IPS-18a (cell line): ENCODE data around the gene PTK7.

Experiments
- H3K27ac ChIP-seq: one replicate; pipeline ENCODE4 v1.5.1; 2013; ENCODE audit warnings: low read length
- H3K27me3 ChIP-seq: one replicate; pipeline ENCODE4 v1.6.1; 2013; ENCODE audit warnings: mild to moderate bottlenecking, low read length; ENCODE audit not compliant: control insufficient read depth, insufficient read depth
- H3K36me3 ChIP-seq: one replicate; pipeline ENCODE4 v1.6.1; 2013; ENCODE audit warnings: low read depth, low read length; ENCODE audit not compliant: control insufficient read depth
- H3K4me1 ChIP-seq: one replicate; pipeline ENCODE4 v1.6.1; 2013; ENCODE audit warnings: low read depth, low read length; ENCODE audit not compliant: control insufficient read depth
- H3K4me3 ChIP-seq: one replicate; pipeline ENCODE4 v1.5.1; 2013; ENCODE audit warnings: low read length
- H3K9ac ChIP-seq: one replicate; pipeline ENCODE4 v1.6.1; 2013; ENCODE audit warnings: mild to moderate bottlenecking, low read length, moderate library complexity
- H3K9me3 ChIP-seq: one replicate; pipeline ENCODE4 v1.6.1; 2013; ENCODE audit warnings: low read depth, low read length; ENCODE audit not compliant: control insufficient read depth

The PTK7 gene

GRCh38 chr6:43163899-43164298, 87.8 kb downstream of the PTK7 start:
- H3K36me3 ChIP-seq = peaks cover 7% of the 10 kb centered on the region
- no peaks in the 10 kb centered on the region for H3K27me3 ChIP-seq
- no peaks in the 10 kb centered on the region for H3K4me1 ChIP-seq
- H3K9ac ChIP-seq = no peak overlapping the region
- no peak overlapping the region for H3K27ac ChIP-seq
- no peaks in the 10 kb centered on the region for H3K9me3 ChIP-seq
- no peak overlapping the region for H3K4me3 ChIP-seq

DNA sequence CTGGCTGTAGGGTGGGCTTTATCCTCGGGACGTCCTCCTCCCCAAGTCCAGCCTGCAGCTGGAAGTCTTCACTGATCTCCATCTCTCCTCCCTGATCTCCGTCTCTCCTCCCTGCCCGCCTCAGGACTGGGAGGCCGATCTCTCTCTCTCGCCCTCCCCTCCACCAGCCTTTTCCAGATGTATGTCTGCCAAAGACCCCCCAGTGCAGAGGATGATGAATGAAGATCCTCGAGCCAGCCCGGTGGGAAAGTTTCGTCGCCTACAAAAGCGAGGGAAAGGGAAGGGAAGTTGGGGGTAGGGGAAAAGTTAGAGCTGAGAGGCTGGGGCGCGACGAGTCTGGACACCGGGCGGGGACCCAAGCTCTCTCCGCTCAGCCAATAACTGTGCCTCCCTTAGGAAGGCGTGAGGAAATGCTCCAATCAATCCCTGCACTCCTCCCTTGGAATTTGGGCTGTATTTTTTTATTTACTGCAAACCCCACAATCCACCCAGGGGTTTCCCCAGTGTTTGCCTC, 94.4 kb downstream of the PTK7 start:
- Histone ChIP-seq H3K27me3 (no peaks in the 10 kb centered on the region), H3K4me3 (peak overlapping the region; percentile 73), H3K27ac (peak overlapping the region; percentile 95), H3K9me3 (no peaks in the 10 kb centered on the region), H3K4me1 (peaks cover 22% of the 10 kb centered on the region), H3K9ac (peak overlapping the region; percentile 85), H3K36me3 (peaks cover 7% of the 10 kb centered on the region)

DNA sequence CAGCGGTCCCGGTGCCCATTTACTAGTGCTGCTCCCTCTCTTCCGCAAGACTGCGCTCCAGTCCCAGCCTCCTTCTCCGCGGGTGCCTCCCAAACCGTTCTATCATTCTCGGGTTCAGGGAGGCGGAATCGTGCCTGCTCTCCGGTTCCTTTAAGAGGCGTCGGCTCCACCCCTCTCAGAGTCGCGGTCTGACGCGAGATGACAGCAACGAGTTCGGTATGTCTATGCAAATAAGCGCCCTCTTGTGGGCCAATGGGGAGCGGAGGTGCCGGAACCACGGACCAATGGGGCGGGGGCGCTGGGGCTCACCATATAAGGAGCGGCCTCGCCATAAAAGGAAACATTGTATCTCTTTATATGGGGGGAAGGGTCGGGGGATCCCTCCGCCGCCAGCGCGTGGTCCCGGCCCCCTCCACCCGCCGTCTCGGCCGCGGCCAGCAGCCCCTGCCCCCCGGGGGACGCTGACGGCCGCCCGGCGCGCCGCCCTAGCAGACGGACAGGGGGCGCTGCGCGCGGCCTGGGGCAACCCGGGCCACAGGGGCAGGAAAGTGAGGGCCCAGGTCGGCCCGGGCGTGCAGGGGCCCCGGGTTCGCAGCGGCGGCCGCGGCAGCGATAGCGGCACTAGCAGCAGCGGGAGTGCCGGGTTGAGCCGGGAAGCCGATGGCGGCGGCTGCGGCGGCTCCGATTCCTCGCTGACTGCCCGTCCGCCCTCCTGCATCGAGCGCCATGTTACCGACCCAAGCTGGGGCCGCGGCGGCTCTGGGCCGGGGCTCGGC, 95.0 kb downstream of the PTK7 start, which contains the start of gene SRF:
SRF (plus strand) TSS at position 339 of the 776 bp plus-strand sequence; CDS start at position 727, 388 bp downstream.
- H3K9ac ChIP-seq = peak within 1 kb of the TSS; percentile 89

GRCh38 chr6:43171707-43172103, 95.6 kb downstream of the PTK7 start:
- Histone ChIP-seq H3K9me3 (no peaks in the 10 kb centered on the region), H3K27ac (peak overlapping the region; percentile 38), H3K4me3 (peak overlapping the region; percentile 92), H3K36me3 (peaks cover 19% of the 10 kb centered on the region), H3K27me3 (no peaks in the 10 kb centered on the region), H3K4me1 (peaks cover 22% of the 10 kb centered on the region), H3K9ac (peak overlapping the region; percentile 89)

More for the DNA sequence above, 95.0 kb downstream of the PTK7 start, which contains the start of gene SRF:
- peaks cover 13% of the 10 kb centered on the region for H3K36me3 ChIP-seq
- H3K27me3 ChIP-seq = no peaks in the 10 kb centered on the region
- H3K4me3 ChIP-seq = peak within 1 kb of the TSS; percentile 92
- no peaks in the 10 kb centered on the region for H3K9me3 ChIP-seq
- peaks cover 22% of the 10 kb centered on the region for H3K4me1 ChIP-seq
- H3K27ac ChIP-seq = peak within 1 kb of the TSS; percentile 95

DNA sequence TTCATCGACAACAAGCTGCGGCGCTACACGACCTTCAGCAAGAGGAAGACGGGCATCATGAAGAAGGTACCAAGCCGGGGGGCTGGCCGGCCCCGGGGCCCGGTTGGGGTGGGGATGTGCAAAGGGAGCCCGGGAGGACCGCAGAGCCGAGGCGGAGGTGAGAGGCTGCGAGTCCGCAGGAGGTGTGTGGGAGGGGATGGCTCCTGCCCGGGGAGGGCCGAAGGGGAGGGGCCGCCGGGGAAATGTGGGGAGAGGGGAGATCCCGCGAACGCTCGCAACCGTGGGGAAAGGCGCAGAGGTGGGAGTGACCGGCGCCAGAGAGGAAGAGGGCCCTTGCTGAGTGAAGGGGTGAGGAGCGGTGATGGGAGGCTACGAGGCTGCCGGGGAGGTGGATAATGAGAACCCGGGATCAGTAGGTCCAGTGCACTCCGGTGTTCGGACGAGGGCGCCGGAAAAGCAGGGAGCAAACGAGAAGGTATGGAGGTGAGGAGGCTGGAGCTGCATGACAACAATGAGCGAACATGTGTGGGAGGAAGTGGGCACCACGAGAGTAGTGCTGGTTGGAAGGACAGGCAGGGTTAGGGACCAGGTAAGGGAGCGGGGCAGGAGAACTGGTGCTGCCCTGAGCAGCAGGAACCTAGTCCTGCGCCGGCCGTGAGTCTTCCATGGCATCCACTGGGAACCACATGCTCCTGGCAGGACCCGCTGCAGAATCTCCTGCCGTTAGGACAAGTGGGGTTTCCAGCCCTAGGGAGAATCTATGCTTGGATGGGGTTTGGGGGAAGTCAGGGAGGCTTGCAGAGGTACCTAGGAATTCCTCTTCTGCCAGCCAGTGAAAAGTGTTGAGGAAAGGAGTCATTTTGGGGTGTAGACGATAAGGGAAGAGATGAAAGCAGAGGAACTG, 96.2 kb downstream of the PTK7 start:
- Histone ChIP-seq H3K27ac (peak overlapping the region; percentile 38), H3K4me3 (peak overlapping the region; percentile 92), H3K9ac (peak overlapping the region; percentile 89), H3K9me3 (no peaks in the 10 kb centered on the region), H3K27me3 (no peaks in the 10 kb centered on the region), H3K36me3 (peaks cover 22% of the 10 kb centered on the region), H3K4me1 (peaks cover 22% of the 10 kb centered on the region)

- Histone ChIP-seq H3K4me1 (peaks cover 22% of the 10 kb centered on the region), H3K36me3 (peaks cover 32% of the 10 kb centered on the region), H3K27me3 (no peaks in the 10 kb centered on the region), H3K27ac (peak overlapping the region; percentile 72), H3K9ac (peak overlapping the region; percentile 63), H3K9me3 (no peaks in the 10 kb centered on the region), H3K4me3 (peak overlapping the region; percentile 92)
Measured at GRCh38 chr6:43173591-43174262, 97.6 kb downstream of the PTK7 start.

- H3K4me1 ChIP-seq = peaks cover 22% of the 10 kb centered on the region
- no peaks in the 10 kb centered on the region for H3K27me3 ChIP-seq
- peak overlapping the region; percentile 63 for H3K9ac ChIP-seq
- H3K36me3 ChIP-seq = peaks cover 35% of the 10 kb centered on the region
- peak overlapping the region; percentile 72 for H3K27ac ChIP-seq
- H3K4me3 ChIP-seq = peak overlapping the region; percentile 92
- H3K9me3 ChIP-seq = no peaks in the 10 kb centered on the region
Measured at GRCh38 chr6:43174263-43175112, 98.4 kb downstream of the PTK7 start.

- peaks cover 35% of the 10 kb centered on the region for H3K36me3 ChIP-seq
- no peak overlapping the region for H3K27ac ChIP-seq
- no peaks in the 10 kb centered on the region for H3K9me3 ChIP-seq
- H3K4me1 ChIP-seq = peaks cover 22% of the 10 kb centered on the region
- no peak overlapping the region for H3K9ac ChIP-seq
- no peak overlapping the region for H3K4me3 ChIP-seq
- H3K27me3 ChIP-seq = no peaks in the 10 kb centered on the region
Measured at GRCh38 chr6:43175676-43176422, 99.7 kb downstream of the PTK7 start.

- Histone ChIP-seq H3K27ac (no peak overlapping the region), H3K36me3 (peaks cover 35% of the 10 kb centered on the region), H3K9me3 (no peaks in the 10 kb centered on the region)
Measured at GRCh38 chr6:43176423-43176786, 100.3 kb downstream of the PTK7 start.

GRCh38 chr6:43178150-43178549, 102.0 kb downstream of the PTK7 start:
- Histone ChIP-seq H3K27ac (no peak overlapping the region), H3K4me3 (no peak overlapping the region), H3K9ac (no peak overlapping the region), H3K9me3 (no peaks in the 10 kb centered on the region), H3K36me3 (peaks cover 35% of the 10 kb centered on the region), H3K27me3 (no peaks in the 10 kb centered on the region), H3K4me1 (peaks cover 21% of the 10 kb centered on the region)

More at GRCh38 chr6:43176423-43176786, 100.3 kb downstream of the PTK7 start:
- Histone ChIP-seq H3K4me3 (no peak overlapping the region), H3K4me1 (peaks cover 27% of the 10 kb centered on the region), H3K9ac (no peak overlapping the region), H3K27me3 (no peaks in the 10 kb centered on the region)
